ENCODE results near the gene CDC42.
A peak's percentile ranks its signal among the peaks of the same experiment; 100 is the strongest.
"Not testable (repeated sequence)": the region's sequence is repeated elsewhere in the genome, so short reads cannot be mapped to it uniquely, and the experiment has no call there.

CDC42 gene

DNA sequence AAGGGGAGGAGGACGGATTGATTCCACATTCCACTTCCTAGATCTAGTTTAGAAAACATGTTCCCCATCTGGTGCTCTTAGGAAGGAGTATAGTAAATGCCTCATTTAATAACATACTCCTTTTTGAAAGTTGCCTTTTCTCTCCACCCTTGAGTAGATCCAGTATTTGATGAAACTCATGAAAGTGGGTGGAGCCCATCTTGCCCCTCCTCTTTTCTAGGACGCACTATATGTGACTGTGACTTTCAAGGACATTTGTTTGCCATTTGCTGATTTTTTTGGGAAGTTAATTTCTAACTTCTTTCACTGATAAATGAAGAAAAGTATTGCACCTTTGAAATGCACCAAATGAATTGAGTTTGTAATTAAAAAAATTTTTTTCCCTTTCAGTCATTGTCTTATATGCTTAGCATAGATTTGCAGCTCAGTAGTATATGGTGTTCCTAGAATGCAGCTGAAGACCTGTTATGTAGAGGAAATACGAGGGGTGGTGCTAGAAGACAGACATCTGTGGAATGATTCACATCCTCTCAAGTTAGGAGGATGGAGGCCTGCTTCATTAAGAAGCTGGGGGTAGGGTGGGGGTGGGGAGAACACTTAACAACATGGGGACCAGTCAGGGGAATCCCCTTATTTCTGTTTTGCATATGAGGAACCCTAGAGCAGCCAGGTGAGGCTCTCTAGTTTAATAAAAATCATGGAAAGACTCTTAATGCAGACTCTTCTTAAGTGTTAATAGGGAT is 39.7 kb downstream of the CDC42 start:
- Histone ChIP-seq H3K79me2 (ENCODE audit: insufficient read depth, low read length) (peaks cover 72% of the 10 kb centered on the region), H4K20me1 (ENCODE audit: insufficient read depth, low read length, poor library complexity, severe bottlenecking) (peaks cover 58% of the 10 kb centered on the region), H3F3A (ENCODE audit: low read depth) (peaks cover 18% of the 10 kb centered on the region), H3K4me2 (ENCODE audit: low read depth, low read length, poor library complexity, severe bottlenecking) (peak overlapping the region; percentile 15), H3K36me3 (ENCODE audit: insufficient read depth, low read length) (peaks cover 64% of the 10 kb centered on the region), H3K4me1 (ENCODE audit: insufficient read depth, low read length, poor library complexity, severe bottlenecking) (peaks cover 42% of the 10 kb centered on the region)
- H3K4me3 ChIP-seq (ENCODE audit: low read length, poor library complexity, severe bottlenecking); H2AFZ ChIP-seq (ENCODE audit: low read length); H3K9me3 ChIP-seq (ENCODE audit: insufficient read depth, low read depth, low read length); H3K27me3 ChIP-seq (ENCODE audit: insufficient read depth, low read length, poor library complexity, severe bottlenecking); H3K9ac ChIP-seq (ENCODE audit: low read depth, low read length, poor library complexity, severe bottlenecking); H3K9me2 ChIP-seq (replicated peaks; ENCODE audit: low read depth, low read length): not testable (repeated sequence)
- TF ChIP-seq, protein P1, sequence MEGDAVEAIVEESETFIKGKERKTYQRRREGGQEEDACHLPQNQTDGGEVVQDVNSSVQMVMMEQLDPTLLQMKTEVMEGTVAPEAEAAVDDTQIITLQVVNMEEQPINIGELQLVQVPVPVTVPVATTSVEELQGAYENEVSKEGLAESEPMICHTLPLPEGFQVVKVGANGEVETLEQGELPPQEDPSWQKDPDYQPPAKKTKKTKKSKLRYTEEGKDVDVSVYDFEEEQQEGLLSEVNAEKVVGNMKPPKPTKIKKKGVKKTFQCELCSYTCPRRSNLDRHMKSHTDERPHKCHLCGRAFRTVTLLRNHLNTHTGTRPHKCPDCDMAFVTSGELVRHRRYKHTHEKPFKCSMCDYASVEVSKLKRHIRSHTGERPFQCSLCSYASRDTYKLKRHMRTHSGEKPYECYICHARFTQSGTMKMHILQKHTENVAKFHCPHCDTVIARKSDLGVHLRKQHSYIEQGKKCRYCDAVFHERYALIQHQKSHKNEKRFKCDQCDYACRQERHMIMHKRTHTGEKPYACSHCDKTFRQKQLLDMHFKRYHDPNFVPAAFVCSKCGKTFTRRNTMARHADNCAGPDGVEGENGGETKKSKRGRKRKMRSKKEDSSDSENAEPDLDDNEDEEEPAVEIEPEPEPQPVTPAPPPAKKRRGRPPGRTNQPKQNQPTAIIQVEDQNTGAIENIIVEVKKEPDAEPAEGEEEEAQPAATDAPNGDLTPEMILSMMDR (conservative IDR thresholded peaks at IDR 0.05; ENCODE audit: low read length), result peak; percentile 23; the same call in 1 of the 2 replicates

DNA sequence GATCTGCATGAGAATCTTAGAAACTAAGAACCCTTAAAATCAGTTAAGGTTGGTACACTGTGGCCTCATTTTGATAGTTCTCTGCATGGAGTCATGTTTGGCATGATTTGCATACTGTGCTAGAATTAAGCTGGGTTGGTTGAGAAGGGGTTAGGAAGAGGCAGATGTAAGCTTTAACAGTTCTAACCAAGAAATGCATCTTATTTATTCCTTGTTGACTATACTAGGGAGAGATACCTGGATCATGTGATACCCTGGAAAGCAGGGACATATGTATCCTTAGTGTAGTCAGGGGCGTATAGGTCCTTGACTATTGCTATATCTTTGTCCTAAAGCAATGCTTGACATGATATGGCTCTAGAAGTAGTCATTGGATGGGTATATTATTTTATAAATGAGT is 41.0 kb downstream of the CDC42 start:
- Histone ChIP-seq H4K20me1 (ENCODE audit: insufficient read depth, low read length, poor library complexity, severe bottlenecking) (peaks cover 45% of the 10 kb centered on the region), H3K4me3 (ENCODE audit: low read length, poor library complexity, severe bottlenecking) (no peak overlapping the region), H2AFZ (ENCODE audit: low read length) (no peak overlapping the region), H3K36me3 (ENCODE audit: insufficient read depth, low read length) (peaks cover 62% of the 10 kb centered on the region; the same call in 1 of the 2 replicates), H3F3A (ENCODE audit: low read depth) (peaks cover 18% of the 10 kb centered on the region), H3K4me2 (ENCODE audit: low read depth, low read length, poor library complexity, severe bottlenecking) (no peak overlapping the region), H3K4me1 (ENCODE audit: insufficient read depth, low read length, poor library complexity, severe bottlenecking) (peaks cover 33% of the 10 kb centered on the region), H3K9me3 (ENCODE audit: insufficient read depth, low read depth, low read length) (no peaks in the 10 kb centered on the region), H3K27me3 (ENCODE audit: insufficient read depth, low read length, poor library complexity, severe bottlenecking) (no peaks in the 10 kb centered on the region), H3K79me2 (ENCODE audit: insufficient read depth, low read length) (peaks cover 59% of the 10 kb centered on the region), H3K9ac (ENCODE audit: low read depth, low read length, poor library complexity, severe bottlenecking) (no peak overlapping the region), H3K9me2 (replicated peaks; ENCODE audit: low read depth, low read length) (no peaks in the 10 kb centered on the region)
- TF ChIP-seq, protein P1 (conservative IDR thresholded peaks at IDR 0.05; ENCODE audit: low read length), result no peak
- TF ChIP-seq EZH2phosphoT487 (IDR thresholded peaks at IDR 0.05; ENCODE audit: borderline replicate concordance), result no peak

DNA sequence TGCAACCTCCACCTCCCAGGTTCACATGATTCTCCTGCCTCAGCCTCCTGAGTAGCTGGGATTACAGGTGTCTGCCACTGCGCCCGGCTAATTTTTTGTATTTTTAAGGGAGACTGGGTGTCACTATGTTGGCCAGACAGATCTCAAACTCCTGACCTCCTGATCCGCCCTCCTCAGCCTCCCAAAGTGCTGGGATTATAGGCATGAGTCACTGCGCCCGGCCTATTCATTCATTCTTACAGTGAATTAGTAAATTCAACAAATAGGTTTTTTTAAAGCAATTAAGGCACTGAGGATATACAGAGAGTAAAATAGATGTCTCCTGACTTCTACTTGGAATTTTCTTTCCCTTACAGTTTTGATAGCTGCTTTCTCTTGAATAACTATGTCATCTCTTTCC is 43.5 kb downstream of the CDC42 start:
- H3K9me2 ChIP-seq (replicated peaks; ENCODE audit: low read depth, low read length), result no peaks in the 10 kb centered on the region
- H3K36me3 ChIP-seq (ENCODE audit: insufficient read depth, low read length), result peaks cover 60% of the 10 kb centered on the region; the same call in 1 of the 2 replicates
- H3K4me1 ChIP-seq (ENCODE audit: insufficient read depth, low read length, poor library complexity, severe bottlenecking), result peaks cover 8% of the 10 kb centered on the region
- no peaks in the 10 kb centered on the region for H3F3A ChIP-seq (ENCODE audit: low read depth)
- peaks cover 21% of the 10 kb centered on the region for H4K20me1 ChIP-seq (ENCODE audit: insufficient read depth, low read length, poor library complexity, severe bottlenecking)
- H3K4me3 ChIP-seq (ENCODE audit: low read length, poor library complexity, severe bottlenecking), result no peak overlapping the region
- no peak for TF ChIP-seq EZH2phosphoT487 (IDR thresholded peaks at IDR 0.05; ENCODE audit: borderline replicate concordance)
- TF ChIP-seq, protein P1 (conservative IDR thresholded peaks at IDR 0.05; ENCODE audit: low read length), result no peak
- no peak overlapping the region for H3K4me2 ChIP-seq (ENCODE audit: low read depth, low read length, poor library complexity, severe bottlenecking)
- no peaks in the 10 kb centered on the region for H3K27me3 ChIP-seq (ENCODE audit: insufficient read depth, low read length, poor library complexity, severe bottlenecking)
- H2AFZ ChIP-seq (ENCODE audit: low read length), result no peak overlapping the region
- no peak overlapping the region for H3K9ac ChIP-seq (ENCODE audit: low read depth, low read length, poor library complexity, severe bottlenecking)
- peaks cover 36% of the 10 kb centered on the region for H3K79me2 ChIP-seq (ENCODE audit: insufficient read depth, low read length)
- H3K9me3 ChIP-seq (ENCODE audit: insufficient read depth, low read depth, low read length), result no peaks in the 10 kb centered on the region
